Measurements from ENCODE around the gene BRI3BP.

Gene BRI3BP

GRCh38 chr12:125079084-125079483 lies 85.6 kb downstream of the BRI3BP start:
- DNase-seq (ENCODE audit: extremely low read depth, low read depth), result no peak
- no peak for TF ChIP-seq CTCF (IDR thresholded peaks at IDR 0.05; ENCODE audit: low read depth, low read length)

- TF ChIP-seq CTCF (IDR thresholded peaks at IDR 0.05; ENCODE audit: low read depth, low read length), result no peak
- DNase-seq (ENCODE audit: extremely low read depth, low read depth), result no peak
Measured at GRCh38 chr12:125079648-125080645, 86.5 kb downstream of the BRI3BP start.
